HTERT RPE-1 (cell line): ENCODE results near the gene KCNH8.

Experiments used
- in situ Hi-C: fragments of 300-500 bp; cut with MboI; formaldehyde crosslinking; loops from 4 replicates; pipeline ENCODE4 v1.14.3; 2020; ENCODE audit warnings: low sequenced_read_pairs

KCNH8 gene

DNA sequence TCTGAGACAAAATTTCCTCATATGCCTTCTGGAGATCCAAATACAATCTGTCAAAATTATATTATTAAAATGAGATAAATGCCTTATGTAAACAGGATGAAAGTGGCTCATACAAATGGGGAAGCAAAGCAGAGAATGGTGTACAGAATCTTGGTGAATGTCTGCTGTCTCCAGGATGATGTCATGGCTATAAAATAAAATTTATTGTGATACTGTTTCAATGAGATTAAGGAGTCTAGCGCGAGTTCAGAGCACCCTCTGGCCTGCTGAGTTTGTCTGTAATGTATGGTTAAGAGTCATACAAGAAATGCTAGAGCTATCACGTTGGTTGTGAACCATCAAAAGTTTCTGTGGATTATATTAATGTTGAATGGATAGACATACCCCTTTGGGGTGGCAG, 426.0 kb downstream of the KCNH8 start:
- in situ Hi-C loops: no loop called here

DNA sequence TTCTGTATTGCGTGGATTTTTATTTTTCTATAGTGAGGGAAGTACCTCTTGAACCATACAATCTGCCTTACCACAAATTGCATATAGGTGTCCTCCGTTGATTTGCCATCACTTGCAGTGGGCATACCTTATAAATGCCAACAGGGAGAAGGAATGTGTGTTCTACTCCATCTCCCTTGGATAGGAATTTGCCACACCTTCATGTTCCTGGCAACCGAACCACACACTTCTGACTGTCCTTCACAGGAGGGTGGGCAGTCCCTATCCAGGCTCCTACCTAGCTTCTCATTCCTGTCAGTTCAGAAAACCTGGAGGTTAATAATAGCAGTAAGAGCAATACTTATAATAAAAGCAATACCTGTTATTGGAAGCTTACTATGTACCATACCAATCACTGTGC, 428.0 kb downstream of the KCNH8 start:
- in situ Hi-C loops: no loop called here
